Measurements from ENCODE around the gene HS3ST4.

HS3ST4 gene

DNA sequence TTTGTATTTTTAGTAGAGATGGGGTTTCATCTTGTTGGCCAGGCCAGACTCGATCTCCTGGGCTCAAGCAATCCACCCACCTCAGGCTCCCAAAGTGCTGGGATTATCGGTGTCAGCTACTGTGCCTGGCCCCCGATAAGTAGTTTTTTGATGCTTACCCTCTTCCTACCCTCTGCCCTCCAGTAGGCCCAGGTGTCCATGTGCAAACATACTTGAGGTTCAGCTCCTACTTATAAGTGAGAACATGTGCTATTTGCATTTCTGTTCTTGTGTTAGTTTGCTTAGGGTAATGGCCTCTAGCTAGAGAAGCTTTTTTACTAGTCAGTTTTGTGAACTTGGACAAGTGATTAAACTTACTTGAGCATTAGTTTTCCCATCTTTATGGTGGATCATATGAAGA lies 136.8 kb downstream of the HS3ST4 start:
- DNase-seq: no peak

- DNase-seq: no peak
Measured at GRCh38 chr16:25832291-25832690, 140.5 kb downstream of the HS3ST4 start.

DNA sequence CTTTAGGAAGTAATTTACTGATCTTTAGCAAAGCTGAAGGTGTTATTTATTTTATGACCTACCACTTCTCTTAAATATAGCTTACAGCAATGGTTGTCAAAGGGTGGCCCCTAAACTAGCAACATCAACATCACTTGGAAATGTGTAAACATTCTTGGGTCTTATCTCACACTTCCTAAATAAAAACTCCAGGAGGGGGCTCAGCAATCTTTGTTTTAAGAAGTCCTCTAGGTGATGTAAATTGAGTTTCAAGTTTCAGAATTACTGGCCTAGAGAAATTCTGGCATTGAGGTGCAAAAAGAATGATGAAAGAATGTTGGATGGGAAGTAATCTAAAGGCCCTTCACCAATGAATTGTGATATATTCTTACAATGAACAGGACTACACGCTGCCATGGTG lies 142.3 kb downstream of the HS3ST4 start:
- DNase-seq: no peak

DNA sequence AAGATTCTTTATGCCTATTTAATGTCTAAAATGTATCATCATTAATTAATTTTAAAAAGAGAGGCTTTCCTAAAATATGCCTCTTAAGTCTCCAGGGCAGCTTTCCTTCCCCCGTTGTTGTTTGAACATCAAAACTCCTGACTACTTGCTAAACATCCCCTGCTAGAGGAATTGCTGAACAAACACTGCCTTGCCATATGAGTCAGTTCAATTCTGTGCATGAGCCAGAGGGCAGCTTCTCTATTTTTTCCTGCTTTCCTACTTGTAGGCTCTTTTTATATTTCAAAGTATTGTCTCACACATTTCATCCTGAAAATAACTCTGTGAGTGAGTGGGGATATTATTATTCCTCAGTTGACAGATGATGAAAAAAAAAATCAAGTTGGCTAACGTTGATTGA lies 143.4 kb downstream of the HS3ST4 start:
- no peak for DNase-seq

DNA sequence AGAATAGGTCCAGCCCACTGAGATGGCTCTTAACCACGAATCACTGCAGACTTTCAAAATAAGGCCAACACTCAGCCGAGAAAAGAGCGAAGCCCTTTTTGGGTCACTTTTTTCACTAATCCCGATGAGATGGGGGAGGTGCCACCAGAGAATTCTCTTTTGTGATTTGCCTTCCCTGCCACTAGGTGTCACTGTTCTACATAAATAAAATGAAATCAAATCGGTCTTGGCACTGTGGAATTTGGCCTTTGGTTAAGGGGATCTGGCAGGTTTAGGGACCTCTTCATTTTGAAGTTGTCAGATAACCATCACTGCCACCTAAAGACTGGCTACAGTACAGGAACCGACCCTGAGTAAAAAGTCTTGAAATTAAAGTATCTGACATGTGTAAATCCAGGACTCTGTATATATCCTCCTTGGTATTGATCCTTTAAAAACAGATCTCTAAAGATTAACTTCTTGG lies 147.0 kb downstream of the HS3ST4 start:
- peak; percentile 12 for DNase-seq

- DNase-seq: no peak
Measured at GRCh38 chr16:25841761-25842160, 150.0 kb downstream of the HS3ST4 start.

DNA sequence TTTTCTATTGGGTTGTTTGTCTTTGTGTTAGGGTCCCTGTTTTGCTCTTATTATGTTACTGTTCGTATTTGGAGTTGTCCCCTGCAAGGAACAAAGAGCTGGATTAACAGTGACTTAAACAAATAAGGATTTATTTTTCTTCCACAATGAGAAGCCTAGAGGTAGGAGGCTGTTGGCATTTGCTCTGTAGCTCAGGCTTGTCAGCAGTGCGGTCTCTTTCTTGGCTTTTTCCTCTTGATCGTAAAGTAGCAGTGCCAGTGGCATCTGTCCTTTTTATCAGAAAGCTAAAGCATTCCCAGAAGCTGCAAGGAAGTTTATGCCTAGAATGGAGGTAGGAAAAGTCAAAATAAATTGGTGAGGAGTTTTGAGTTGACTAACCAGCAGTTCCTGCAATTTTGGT lies 154.1 kb downstream of the HS3ST4 start:
- DNase-seq: no peak

DNA sequence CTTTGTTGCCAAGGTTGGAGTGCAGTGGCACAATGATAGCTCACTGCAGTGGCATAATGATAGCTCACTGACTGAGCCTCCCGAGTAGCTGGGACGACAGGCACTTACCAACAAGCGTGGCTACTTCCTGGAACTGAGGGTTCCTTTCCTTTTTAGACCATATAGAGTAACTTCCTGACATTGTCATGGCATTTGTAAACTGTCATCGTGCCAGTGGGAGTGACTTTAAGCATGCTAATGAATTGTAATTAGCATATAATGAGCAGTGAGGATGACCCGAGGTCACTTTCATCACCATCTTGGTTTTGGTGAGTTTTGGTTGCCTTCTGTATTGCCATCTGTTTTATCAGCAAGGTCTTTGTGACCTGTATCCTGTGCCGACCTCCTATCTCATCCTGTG lies 162.4 kb downstream of the HS3ST4 start:
- DNase-seq: no peak

GRCh38 chr16:25855063-25855462 lies 163.3 kb downstream of the HS3ST4 start:
- DNase-seq: no peak

GRCh38 chr16:25855818-25856217 lies 164.1 kb downstream of the HS3ST4 start:
- DNase-seq: no peak

GRCh38 chr16:25859645-25860044 lies 167.9 kb downstream of the HS3ST4 start:
- no peak for DNase-seq

DNA sequence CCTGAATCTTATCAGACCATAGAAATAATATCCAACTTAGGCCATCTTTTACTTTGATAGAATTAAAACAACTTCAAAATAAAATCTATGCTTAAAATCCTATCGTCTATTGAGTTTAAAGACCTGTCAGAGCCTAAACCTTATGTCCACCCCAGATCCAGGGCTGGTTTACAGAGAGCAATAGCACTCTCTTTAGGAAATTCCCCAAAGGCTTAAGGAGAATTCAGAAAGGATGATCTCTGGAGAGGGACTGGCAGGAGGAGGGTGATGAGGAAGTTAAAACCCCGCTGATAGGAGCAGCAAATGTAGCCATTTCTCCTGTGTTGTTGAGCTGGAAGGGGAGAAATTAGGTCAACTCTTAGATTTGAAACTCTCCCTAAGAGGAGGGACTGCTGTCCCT lies 175.3 kb downstream of the HS3ST4 start:
- DNase-seq: no peak

DNA sequence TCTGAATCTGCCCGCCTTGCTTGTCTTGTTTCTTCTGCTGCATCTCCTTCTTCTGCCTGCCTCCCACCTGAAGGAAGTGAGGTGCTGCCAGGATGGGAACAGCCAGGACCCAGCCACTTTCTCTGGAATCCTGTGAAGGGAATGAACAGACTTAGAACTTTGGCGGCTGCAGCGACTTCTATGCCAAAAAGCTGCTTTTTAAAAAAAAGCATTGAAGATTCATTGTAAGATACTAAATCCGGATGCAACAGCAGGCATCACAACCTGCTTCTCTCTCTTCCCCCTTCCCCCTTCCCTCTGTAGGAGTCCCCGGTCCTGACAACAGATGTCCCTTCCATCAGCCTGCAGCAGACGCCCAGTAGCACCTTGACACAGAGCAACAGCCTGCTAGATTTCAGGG lies 176.3 kb downstream of the HS3ST4 start:
- DNase-seq: no peak

GRCh38 chr16:25868706-25869370 lies 177.1 kb downstream of the HS3ST4 start:
- no peak for DNase-seq

- no peak for DNase-seq
Measured at GRCh38 chr16:25872369-25873070, 180.8 kb downstream of the HS3ST4 start.

DNA sequence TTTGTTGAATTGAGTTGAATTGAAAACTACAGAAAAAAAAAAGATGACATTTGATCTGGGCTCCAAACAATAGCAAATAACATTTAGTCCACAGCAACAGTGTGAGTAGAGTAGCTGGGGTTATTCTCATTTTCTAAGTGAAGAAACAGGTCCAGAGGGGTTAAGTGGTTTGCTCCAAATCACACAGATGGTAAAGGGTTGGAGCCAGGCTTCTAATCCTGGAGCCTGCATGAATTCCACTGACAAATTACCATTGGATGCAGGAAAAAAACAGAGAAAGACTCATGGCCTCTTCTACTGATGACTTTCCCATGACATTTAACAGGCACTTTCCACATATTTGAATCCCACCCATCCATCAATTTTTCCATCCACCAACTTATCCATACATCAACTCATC lies 182.4 kb downstream of the HS3ST4 start:
- no peak for DNase-seq

DNA sequence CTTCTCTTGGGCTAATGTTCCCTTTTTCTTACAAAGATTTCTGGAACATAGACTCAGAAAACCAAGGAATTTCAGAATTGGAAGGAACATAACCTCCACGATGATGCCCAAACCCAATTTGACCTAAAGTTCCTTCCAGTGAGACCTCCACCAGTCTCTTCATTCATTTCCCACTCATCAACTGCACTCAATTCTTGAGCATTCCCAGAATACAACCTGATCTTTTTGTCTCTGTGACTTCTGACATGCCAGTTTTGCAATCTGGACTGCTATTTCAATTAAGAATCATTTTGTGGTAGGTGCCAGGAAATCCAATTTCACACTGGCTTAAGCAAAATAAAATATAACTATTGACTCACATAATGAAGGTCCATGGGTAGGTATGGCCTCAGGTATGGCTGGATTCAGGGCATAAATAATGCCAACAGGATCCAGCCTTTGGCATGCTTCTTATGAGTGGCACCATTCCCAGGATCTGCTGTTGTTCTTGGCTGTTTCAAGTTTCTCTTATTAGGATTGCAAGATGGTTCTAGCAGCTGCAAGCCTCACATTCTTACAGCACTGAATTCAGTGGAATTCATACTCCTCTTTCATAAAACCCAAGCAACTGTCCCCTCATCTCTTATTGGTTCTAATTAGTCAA lies 184.3 kb downstream of the HS3ST4 start:
- no peak for DNase-seq

DNA sequence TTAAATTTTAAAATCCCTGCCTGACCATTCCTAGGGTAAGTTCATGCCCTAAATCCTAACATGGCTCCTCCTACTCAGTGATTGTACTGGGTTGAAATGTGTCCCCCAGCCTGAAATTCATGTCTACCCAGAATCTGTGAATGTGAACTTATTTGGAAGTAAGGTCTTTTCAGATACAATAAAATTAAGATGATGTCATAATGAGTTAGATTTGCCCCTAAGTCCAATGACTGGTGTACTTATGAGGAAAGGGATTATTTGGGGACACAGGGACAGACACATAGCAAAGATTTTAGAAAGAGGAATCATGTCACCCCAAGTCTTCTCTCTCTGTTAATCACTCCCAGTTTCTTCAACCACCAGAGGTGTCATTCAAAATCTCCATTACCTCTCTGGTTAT lies 185.3 kb downstream of the HS3ST4 start:
- DNase-seq: no peak

- no peak for DNase-seq
Measured at GRCh38 chr16:25886598-25886997, 194.8 kb downstream of the HS3ST4 start.

DNA sequence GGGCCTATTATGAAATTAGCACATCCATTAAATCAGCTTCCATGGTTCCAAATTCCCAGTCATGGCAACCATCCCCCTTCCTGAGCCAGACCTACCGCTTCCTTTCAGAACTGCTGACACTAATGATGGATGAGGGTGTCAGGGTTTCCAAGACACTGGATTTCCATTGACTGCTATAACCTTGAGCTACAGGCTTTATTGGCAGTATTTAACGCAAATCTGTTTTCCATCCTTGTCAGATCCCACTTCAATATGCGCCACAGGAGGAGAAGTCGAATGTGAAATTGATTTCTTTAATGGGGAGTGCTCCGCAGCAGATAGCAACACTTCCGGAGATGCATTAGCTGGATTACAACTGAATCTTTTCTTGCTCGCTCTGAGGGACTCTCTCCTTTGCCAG lies 197.1 kb downstream of the HS3ST4 start:
- DNase-seq: no peak

GRCh38 chr16:25893332-25893731 lies 201.6 kb downstream of the HS3ST4 start:
- no peak for DNase-seq

GRCh38 chr16:25894093-25894492 lies 202.3 kb downstream of the HS3ST4 start:
- no peak for DNase-seq

- DNase-seq: no peak
Measured at GRCh38 chr16:25895380-25895779, 203.6 kb downstream of the HS3ST4 start.

GRCh38 chr16:25896411-25896810 lies 204.7 kb downstream of the HS3ST4 start:
- no peak for DNase-seq
